ENCODE measurements around the gene SDCBP2. TPM values are rescaled to one million over a fixed set of nuclear protein-coding genes. Genes with fewer than 3 reads are reported as not detected.

SDCBP2 gene
- total RNA-seq, 2 donors from 2014 or later = 1.5 to 5.1 TPM

GRCh38 chr20:1304710-1305515 is 24.0 kb downstream of the SDCBP2 start:
- H3K4me3 ChIP-seq (ENCODE audit: low read length) = no peak overlapping the region
- H3K9me3 Mint-ChIP-seq = no peaks in the 10 kb centered on the region
- H3K4me1 ChIP-seq (ENCODE audit: control insufficient read depth, insufficient read depth, low read length) = peaks cover 6% of the 10 kb centered on the region
- no peaks in the 10 kb centered on the region for H3K36me3 Mint-ChIP-seq (ENCODE audit: low read depth)
- no peak for TF ChIP-seq CTCF (conservative IDR thresholded peaks at IDR 0.05)
- H3K36me3 ChIP-seq (ENCODE audit: control insufficient read depth, insufficient read depth, low read length) = no peaks in the 10 kb centered on the region
- no peak overlapping the region for H3K27ac ChIP-seq (ENCODE audit: low read depth, low read length)
- H3K4me1 Mint-ChIP-seq = peaks cover 12% of the 10 kb centered on the region
- no peak for DNase-seq
- no peak overlapping the region for H3K9ac ChIP-seq (ENCODE audit: extremely low read depth, low read length, poor library complexity, severe bottlenecking)
- no peak overlapping the region for H3K27ac Mint-ChIP-seq
- no peaks in the 10 kb centered on the region for H3K9me3 ChIP-seq (ENCODE audit: control insufficient read depth, low read length)
- no peaks in the 10 kb centered on the region for H3K27me3 ChIP-seq (ENCODE audit: control insufficient read depth, insufficient read depth, low read length, poor library complexity, severe bottlenecking)
- peaks cover 3% of the 10 kb centered on the region for H3K27me3 Mint-ChIP-seq (ENCODE audit: insufficient read depth)
- 92 to 95% methylated on average over 26 to 31 of the region's 31 CpGs for WGBS, 2 experiments (ENCODE audit: insufficient coverage in 1 of 2, insufficient read length in 1 of 2)
- H3K4me3 Mint-ChIP-seq = no peak overlapping the region

- no peaks in the 10 kb centered on the region for H3K36me3 ChIP-seq (ENCODE audit: control insufficient read depth, insufficient read depth, low read length)
- H3K4me3 ChIP-seq (ENCODE audit: low read length) = no peak overlapping the region
- no peak for DNase-seq
- H3K36me3 Mint-ChIP-seq (ENCODE audit: low read depth) = peaks cover 4% of the 10 kb centered on the region
- H3K4me1 Mint-ChIP-seq = peaks cover 8% of the 10 kb centered on the region
- H3K4me1 ChIP-seq (ENCODE audit: control insufficient read depth, insufficient read depth, low read length) = peaks cover 6% of the 10 kb centered on the region
- no peak for TF ChIP-seq CTCF (conservative IDR thresholded peaks at IDR 0.05)
- no peak overlapping the region for H3K4me3 Mint-ChIP-seq
- no peaks in the 10 kb centered on the region for H3K27me3 ChIP-seq (ENCODE audit: control insufficient read depth, insufficient read depth, low read length, poor library complexity, severe bottlenecking)
- H3K27ac ChIP-seq (ENCODE audit: low read depth, low read length) = no peak overlapping the region
- no peak overlapping the region for H3K27ac Mint-ChIP-seq
- H3K9me3 Mint-ChIP-seq = no peaks in the 10 kb centered on the region
- no peak overlapping the region for H3K9ac ChIP-seq (ENCODE audit: extremely low read depth, low read length, poor library complexity, severe bottlenecking)
- H3K9me3 ChIP-seq (ENCODE audit: control insufficient read depth, low read length) = no peaks in the 10 kb centered on the region
- H3K27me3 Mint-ChIP-seq (ENCODE audit: insufficient read depth) = peaks cover 3% of the 10 kb centered on the region
- 92 to 94% methylated on average over 8 to 12 of the region's 12 CpGs for WGBS, 2 experiments (ENCODE audit: insufficient coverage in 1 of 2, insufficient read length in 1 of 2)
Observed at GRCh38 chr20:1302685-1303541, 26.0 kb downstream of the SDCBP2 start.

GRCh38 chr20:1301031-1301529 is 27.9 kb downstream of the SDCBP2 start:
- H3K9me3 Mint-ChIP-seq = no peaks in the 10 kb centered on the region
- WGBS, 2 experiments (ENCODE audit: insufficient coverage in 1 of 2, insufficient read length in 1 of 2) = 6 to 17% methylated on average over 5 to 9 of the region's 9 CpGs
- peaks cover 5% of the 10 kb centered on the region for H3K36me3 Mint-ChIP-seq (ENCODE audit: low read depth)
- peak overlapping the region; percentile 29 for H3K4me3 Mint-ChIP-seq
- peaks cover 8% of the 10 kb centered on the region for H3K4me1 Mint-ChIP-seq
- peak overlapping the region; percentile 92 for H3K27ac Mint-ChIP-seq
- no peak for TF ChIP-seq CTCF (conservative IDR thresholded peaks at IDR 0.05)
- H3K4me3 ChIP-seq (ENCODE audit: low read length) = peak overlapping the region; percentile 3
- H3K36me3 ChIP-seq (ENCODE audit: control insufficient read depth, insufficient read depth, low read length) = no peaks in the 10 kb centered on the region
- peaks cover 3% of the 10 kb centered on the region for H3K27me3 Mint-ChIP-seq (ENCODE audit: insufficient read depth)
- no peak overlapping the region for H3K27ac ChIP-seq (ENCODE audit: low read depth, low read length)
- H3K27me3 ChIP-seq (ENCODE audit: control insufficient read depth, insufficient read depth, low read length, poor library complexity, severe bottlenecking) = no peaks in the 10 kb centered on the region
- no peaks in the 10 kb centered on the region for H3K9me3 ChIP-seq (ENCODE audit: control insufficient read depth, low read length)
- no peak overlapping the region for H3K9ac ChIP-seq (ENCODE audit: extremely low read depth, low read length, poor library complexity, severe bottlenecking)
- peak; percentile 91 for DNase-seq
- H3K4me1 ChIP-seq (ENCODE audit: control insufficient read depth, insufficient read depth, low read length) = peaks cover 6% of the 10 kb centered on the region
